Type B pancreatic cell (in vitro differentiated cells): ENCODE results near the gene ERC1. TPM values are rescaled to one million over a fixed set of nuclear protein-coding genes. Genes with fewer than 3 reads are reported as not detected.

Source experiments
- DNase-seq: peaks from one replicate; pipeline ENCODE4 v3.0.0; 2021; ENCODE audit warnings: mixed read lengths; ENCODE audit not compliant: unreplicated experiment; ENCODE audit errors: extremely low spot score
- H3K27ac Mint-ChIP-seq: 2 replicates; pipeline ENCODE4 v1.8.0; 2021; ENCODE audit warnings: mild to moderate bottlenecking, mixed read lengths
- H3K27me3 Mint-ChIP-seq: 2 replicates; pipeline ENCODE4 v1.8.0; 2021; ENCODE audit warnings: mixed read lengths
- H3K36me3 Mint-ChIP-seq: 2 replicates; pipeline ENCODE4 v1.8.0; 2021; ENCODE audit warnings: mixed read lengths
- H3K4me1 Mint-ChIP-seq: one replicate; pipeline ENCODE4 v1.8.0; 2021; ENCODE audit warnings: mixed read lengths; ENCODE audit not compliant: unreplicated experiment
- H3K4me3 Mint-ChIP-seq: 2 replicates; pipeline ENCODE4 v1.8.0; 2021; ENCODE audit warnings: mild to moderate bottlenecking, mixed read lengths
- H3K9me3 Mint-ChIP-seq: 2 replicates; pipeline ENCODE4 v1.8.0; 2021; ENCODE audit warnings: mixed read lengths
- CTCF ChIP-seq: fragments of 200-600 bp; sonication (generic); conservative IDR thresholded peaks from 2 replicates; pipeline ENCODE4 v1.5.0; 2021; ENCODE audit warnings: antibody characterized with exemption, mild to moderate bottlenecking
- total RNA-seq: library from RNA; stranded (reverse); gene quantifications from 2 replicates; pipeline ENCODE4 v1.2.1, GENCODE V29; 2021; ENCODE audit warnings: low replicate concordance

Gene ERC1
- total RNA-seq, 1 donor from 2014 or later: 62.8 TPM

- H3K27ac Mint-ChIP-seq: peak overlapping the region; percentile 13
- no peak for DNase-seq
Observed at GRCh38 chr12:1318327-1319031, 327.5 kb downstream of the ERC1 start.

GRCh38 chr12:1319212-1319611 lies 328.2 kb downstream of the ERC1 start:
- no peaks in the 10 kb centered on the region for H3K27me3 Mint-ChIP-seq
- H3K9me3 Mint-ChIP-seq: no peaks in the 10 kb centered on the region
- peaks cover 40% of the 10 kb centered on the region for H3K36me3 Mint-ChIP-seq
- DNase-seq: no peak
- no peak overlapping the region for H3K4me3 Mint-ChIP-seq
- peaks cover 9% of the 10 kb centered on the region for H3K4me1 Mint-ChIP-seq
- no peak overlapping the region for H3K27ac Mint-ChIP-seq
- TF ChIP-seq CTCF: no peak

More at GRCh38 chr12:1318327-1319031, 327.5 kb downstream of the ERC1 start:
- no peak overlapping the region for H3K4me3 Mint-ChIP-seq
- H3K4me1 Mint-ChIP-seq: peaks cover 9% of the 10 kb centered on the region
- no peaks in the 10 kb centered on the region for H3K9me3 Mint-ChIP-seq
- no peak for TF ChIP-seq CTCF
- no peaks in the 10 kb centered on the region for H3K27me3 Mint-ChIP-seq
- H3K36me3 Mint-ChIP-seq: peaks cover 39% of the 10 kb centered on the region

GRCh38 chr12:1320021-1320420 lies 329.0 kb downstream of the ERC1 start:
- no peak for TF ChIP-seq CTCF
- DNase-seq: no peak
- Mint-ChIP-seq H3K4me1 (peaks cover 9% of the 10 kb centered on the region), H3K9me3 (no peaks in the 10 kb centered on the region), H3K27me3 (no peaks in the 10 kb centered on the region), H3K4me3 (no peak overlapping the region), H3K27ac (no peak overlapping the region), H3K36me3 (peaks cover 33% of the 10 kb centered on the region)

- TF ChIP-seq CTCF: no peak
- Mint-ChIP-seq H3K4me3 (no peak overlapping the region), H3K4me1 (peaks cover 9% of the 10 kb centered on the region), H3K36me3 (peaks cover 28% of the 10 kb centered on the region), H3K27me3 (no peaks in the 10 kb centered on the region), H3K9me3 (no peaks in the 10 kb centered on the region), H3K27ac (no peak overlapping the region)
- no peak for DNase-seq
Observed at GRCh38 chr12:1322821-1323220, 331.8 kb downstream of the ERC1 start.

DNA sequence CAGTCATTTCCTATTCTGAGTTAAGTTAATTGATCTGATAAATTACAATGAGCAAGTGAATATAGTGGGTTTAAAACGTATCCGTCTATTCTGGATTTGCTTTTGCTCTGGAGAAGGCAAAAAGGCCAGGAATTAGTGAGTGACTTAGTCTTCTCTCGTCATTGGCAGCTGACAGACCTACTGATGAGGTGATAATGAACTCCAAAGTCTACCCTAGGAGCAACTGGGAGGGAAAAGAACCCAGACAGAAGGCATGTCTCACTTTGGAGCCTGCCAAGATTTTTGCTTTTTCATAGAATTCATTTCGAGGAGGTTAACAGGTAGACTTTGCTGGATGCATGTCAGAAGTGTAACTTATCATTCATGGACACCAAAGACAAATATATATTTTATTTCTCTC lies 333.1 kb downstream of the ERC1 start:
- Mint-ChIP-seq H3K27me3 (no peaks in the 10 kb centered on the region), H3K27ac (no peak overlapping the region), H3K4me1 (no peaks in the 10 kb centered on the region), H3K9me3 (no peaks in the 10 kb centered on the region), H3K36me3 (peaks cover 28% of the 10 kb centered on the region), H3K4me3 (no peak overlapping the region)
- TF ChIP-seq CTCF: no peak
- no peak for DNase-seq
